Stomach (tissue), 9 donors: Measurements from ENCODE around the gene COTL1. TPM values are rescaled to one million over a fixed set of nuclear protein-coding genes. Genes with fewer than 3 reads are reported as not detected.

Experiments
- DNase-seq, 2 donors: peaks; one replicate each; pipeline versions ENCODE4 v3.0.0 to v3.0.0-alpha.2; 2013 to 2019
- H3K27ac ChIP-seq, 5 donors: fragments of 200-600 bp in 4 of 5; sonication (generic) in 4 of 5; one replicate each; pipeline ENCODE4 v1.5.1; 2013 to 2019; ENCODE audit warnings: mild to moderate bottlenecking in 1 of 5, moderate library complexity in 1 of 5
- H3K27me3 ChIP-seq, 3 donors: fragments of 200-600 bp; sonication (generic); one replicate each; pipeline ENCODE4 v1.5.1; 2017 to 2019; ENCODE audit warnings: mixed run types in 1 of 3
- H3K36me3 ChIP-seq, 4 donors: fragments of 200-600 bp; sonication (generic); 1 replicate in 3 of 4; 2 replicates in 1 of 4; pipeline ENCODE4 v1.5.1; 2016 to 2019
- H3K4me1 ChIP-seq, 4 donors: fragments of 200-600 bp; sonication (generic); one replicate each; pipeline ENCODE4 v1.5.1; 2016 to 2019
- H3K4me3 ChIP-seq, 4 donors: fragments of 200-600 bp; sonication (generic) in 3 of 4; one replicate each; pipeline ENCODE4 v1.5.1; 2016 to 2019; ENCODE audit warnings: mild to moderate bottlenecking in 1 of 4
- H3K9me3 ChIP-seq, 4 donors: fragments of 200-600 bp; sonication (generic); one replicate each; pipeline ENCODE4 v1.5.1; 2016 to 2019
- EP300 ChIP-seq: sonication (generic); formaldehyde crosslinking; IDR thresholded peaks from one replicate; pipeline ENCODE4 v1.6.1; 2017; ENCODE audit warnings: antibody characterized with exemption
- POLR2A ChIP-seq, 4 donors: fragments of 450-650 bp; IDR thresholded peaks; one replicate each; pipeline ENCODE4 v1.6.1; 2016; ENCODE audit warnings: antibody characterized with exemption in 4 of 4, control low read depth in 2 of 4, mild to moderate bottlenecking in 1 of 4, moderate library complexity in 1 of 4
- POLR2AphosphoS5 ChIP-seq, 3 donors: sonication (generic); formaldehyde crosslinking; IDR thresholded peaks; one replicate each; pipeline ENCODE4 v1.6.1; 2016; ENCODE audit warnings: antibody characterized with exemption in 3 of 3
- WGBS, 5 donors: extraction: QIAGEN DNeasy Blood & Tissue Kit in 3 of 5; methylation state at CpG; one replicate each; pipeline versions ENCODE4 v1.1.5 to v1.1.7; 2013 to 2018; 5-methylcytosine and 5-hydroxymethylcytosine counted together
- intact Hi-C: fragments of 100-400 bp; cut with DNase I; formaldehyde crosslinking; loops from one replicate; pipeline ENCODE4 v1.15.1; 2023; ENCODE audit warnings: low total_unique reads
- polyA plus RNA-seq, 3 donors: library from polyadenylated mRNA; stranded (reverse); fragments of 200-250 nt; gene quantifications; one replicate each; pipeline ENCODE4 v1.2.3, GENCODE V29; 2013
- total RNA-seq, 5 donors: library from RNA; depleted of rRNA; stranded (reverse); fragments of >200 nt; gene quantifications; one replicate each; pipeline versions ENCODE4 v1.1.0 to v1.2.3, GENCODE V29; 2014 to 2016
- TF ChIP-seq, protein P1 (sequence below), 7 experiments: fragments of 450-650 bp in 4 of 7; fragments of 200-600 bp in 3 of 7; sonication (generic) in 3 of 7; IDR thresholded peaks; one replicate each; pipeline ENCODE4 v1.5.1; 2016 to 2019; ENCODE audit warnings: antibody characterized with exemption in 7 of 7, control low read depth in 2 of 7, mild to moderate bottlenecking in 1 of 7
- donor health status: healthy with polysubstance abuse.
- donor health status: Bipolar disorder and iron deficiency.
- donor health status: healthy.

The COTL1 gene
- total and polyA plus RNA-seq, 8 donors = 40.3 to 187 (median 177) TPM

DNA sequence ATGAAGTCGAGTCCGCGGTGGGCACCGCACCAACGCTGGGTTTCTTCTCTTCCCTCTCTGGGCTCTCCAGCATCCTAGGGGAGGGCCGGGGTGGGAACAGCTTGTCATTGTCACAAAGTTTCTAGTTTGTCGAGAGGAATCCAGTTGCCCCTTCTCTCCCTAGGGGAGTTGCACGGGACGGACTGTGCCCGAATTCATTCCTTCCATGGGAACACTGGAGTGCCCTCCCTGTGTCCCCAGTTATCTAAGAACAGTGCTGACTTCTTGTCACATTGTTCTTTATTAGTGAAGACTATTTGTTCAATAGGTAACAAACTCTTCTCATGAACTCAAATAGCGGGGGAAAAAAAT is 31.6 kb upstream of the COTL1 start:
- Histone ChIP-seq H3K27ac (peak overlapping the region; percentile 79 to 97 (median 89)), H3K4me1 (peaks cover 14 to 33% (median 28%) of the 10 kb centered on the region in 4 donors), H3K4me3 (peak overlapping the region; percentile 71 to 83 (median 77)), H3K27me3 (no peaks in the 10 kb centered on the region), H3K9me3 (no peaks in the 10 kb centered on the region), H3K36me3 (peaks cover 16 to 40% (median 38%) of the 10 kb centered on the region in 4 donors)
- no peak for DNase-seq
- 33 to 51% (median 35%) methylated on average over 10 to 11 of the region's 11 CpGs for WGBS, 5 donors
- intact Hi-C loops = no loop called here
- TF ChIP-seq, protein P1, sequence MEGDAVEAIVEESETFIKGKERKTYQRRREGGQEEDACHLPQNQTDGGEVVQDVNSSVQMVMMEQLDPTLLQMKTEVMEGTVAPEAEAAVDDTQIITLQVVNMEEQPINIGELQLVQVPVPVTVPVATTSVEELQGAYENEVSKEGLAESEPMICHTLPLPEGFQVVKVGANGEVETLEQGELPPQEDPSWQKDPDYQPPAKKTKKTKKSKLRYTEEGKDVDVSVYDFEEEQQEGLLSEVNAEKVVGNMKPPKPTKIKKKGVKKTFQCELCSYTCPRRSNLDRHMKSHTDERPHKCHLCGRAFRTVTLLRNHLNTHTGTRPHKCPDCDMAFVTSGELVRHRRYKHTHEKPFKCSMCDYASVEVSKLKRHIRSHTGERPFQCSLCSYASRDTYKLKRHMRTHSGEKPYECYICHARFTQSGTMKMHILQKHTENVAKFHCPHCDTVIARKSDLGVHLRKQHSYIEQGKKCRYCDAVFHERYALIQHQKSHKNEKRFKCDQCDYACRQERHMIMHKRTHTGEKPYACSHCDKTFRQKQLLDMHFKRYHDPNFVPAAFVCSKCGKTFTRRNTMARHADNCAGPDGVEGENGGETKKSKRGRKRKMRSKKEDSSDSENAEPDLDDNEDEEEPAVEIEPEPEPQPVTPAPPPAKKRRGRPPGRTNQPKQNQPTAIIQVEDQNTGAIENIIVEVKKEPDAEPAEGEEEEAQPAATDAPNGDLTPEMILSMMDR (IDR thresholded peaks at IDR 0.05) = no peak
- no peak for TF ChIP-seq POLR2A (IDR thresholded peaks at IDR 0.05)
- TF ChIP-seq EP300 = no peak
- no peak for TF ChIP-seq POLR2AphosphoS5 (IDR thresholded peaks at IDR 0.05)

DNA sequence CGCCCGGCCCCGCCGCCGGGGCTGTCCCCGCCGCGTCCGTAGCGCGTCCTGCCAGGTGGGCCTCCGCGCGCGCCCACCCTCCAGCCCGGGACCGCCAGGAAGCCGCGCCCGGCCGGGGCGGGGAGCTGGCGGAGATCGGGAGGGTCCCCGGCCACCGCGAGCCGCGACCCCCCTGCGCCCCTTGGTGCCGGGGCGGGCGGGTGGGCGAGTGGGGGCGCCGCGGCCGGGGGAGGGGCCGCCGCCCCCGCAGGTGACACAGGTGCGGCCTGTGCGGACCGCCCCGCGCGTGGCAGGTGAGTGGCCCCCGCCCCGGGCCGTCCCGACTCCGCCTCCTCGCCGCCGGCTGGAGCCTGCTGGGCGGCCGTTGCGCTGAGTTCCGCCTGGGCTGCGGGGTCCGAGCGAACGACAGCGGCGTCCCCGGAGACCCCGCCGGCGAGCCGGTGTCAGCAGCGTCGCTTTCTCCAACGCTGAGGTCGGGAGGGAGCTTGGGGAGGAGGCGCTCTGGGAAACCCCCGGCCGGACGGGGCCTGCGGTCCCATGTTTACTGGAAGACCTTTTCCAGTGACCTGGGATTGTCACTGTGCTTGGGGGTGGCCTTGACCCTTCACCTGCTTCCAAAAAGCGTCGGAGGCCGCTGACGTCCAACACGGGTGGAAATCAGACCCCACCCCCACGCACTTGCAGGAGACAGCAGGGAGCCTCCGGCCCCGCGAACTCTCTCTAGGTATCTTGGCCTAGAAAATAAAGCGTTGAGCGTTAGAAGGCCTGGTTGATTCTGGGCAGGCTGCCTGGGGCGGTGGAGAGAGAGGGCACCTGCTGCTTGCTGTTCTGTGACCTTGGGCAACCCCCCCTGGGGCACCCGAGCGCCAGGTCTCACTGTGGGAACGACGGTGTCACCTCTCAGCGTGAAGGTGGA is 31.0 kb upstream of the COTL1 start:
- WGBS, 5 donors = 0 to 8% (median 3%) methylated on average over 8 to 96 of the region's 96 CpGs
- peak; percentile 68 to 84 for DNase-seq
- Histone ChIP-seq H3K4me3 (peak overlapping the region; percentile 71 to 83 (median 77)), H3K27ac (peak overlapping the region; percentile 79 to 97 (median 89)), H3K36me3 (peaks cover 11 to 34% (median 32%) of the 10 kb centered on the region in 4 donors), H3K9me3 (no peaks in the 10 kb centered on the region), H3K27me3 (no peaks in the 10 kb centered on the region), H3K4me1 (peaks cover 14 to 35% (median 29%) of the 10 kb centered on the region in 4 donors)
- TF ChIP-seq, protein P1 (IDR thresholded peaks at IDR 0.05) = no peak
- TF ChIP-seq POLR2A (IDR thresholded peaks at IDR 0.05) (no peak), POLR2AphosphoS5 (IDR thresholded peaks at IDR 0.05) (no peak), EP300 (no peak)
- intact Hi-C loops = no loop called here

DNA sequence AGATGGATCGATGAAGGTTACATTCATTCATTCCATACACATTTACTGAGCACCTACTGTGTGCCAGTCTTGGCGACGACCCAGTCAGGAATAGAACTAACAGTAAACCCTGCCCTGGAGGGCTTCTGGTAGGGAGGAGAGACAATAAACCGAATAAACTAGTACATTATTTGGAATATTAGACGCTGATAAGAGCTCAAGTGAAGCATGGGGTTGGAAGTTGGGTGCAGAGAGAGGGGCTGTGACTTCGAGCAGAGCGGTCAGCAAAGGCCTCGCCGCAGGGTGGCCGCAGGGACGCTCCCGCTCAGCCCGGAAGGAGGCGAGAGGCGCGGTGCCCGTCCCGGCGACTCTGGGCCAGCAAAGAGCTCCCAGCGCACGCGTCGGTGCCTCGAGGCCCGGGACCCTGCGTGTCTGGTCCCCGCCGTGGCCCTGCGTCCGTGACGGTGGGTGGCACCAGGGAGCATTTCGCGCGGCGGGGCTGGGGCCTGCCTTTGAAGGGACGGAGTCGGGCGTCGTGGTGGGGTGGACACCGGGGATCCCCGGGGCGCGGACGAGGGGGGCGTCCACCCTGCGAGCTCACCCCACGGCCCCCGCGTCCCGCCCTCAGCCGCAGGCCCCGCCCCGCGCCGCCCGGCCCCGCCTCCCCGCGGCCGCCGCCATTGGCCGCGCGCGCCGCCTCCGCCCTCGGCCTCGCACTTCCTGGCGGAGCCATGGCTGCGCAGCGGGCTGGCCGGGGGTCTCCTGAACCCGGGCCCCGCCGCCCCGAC is 30.1 kb upstream of the COTL1 start, which contains the start of gene KLHL36:
KLHL36 (plus strand) TSS at position 684 of the 767 bp plus-strand sequence. CDS start 2,357 bp downstream, outside the sequence.
- intact Hi-C loops = no loop called here
- TF ChIP-seq, protein P1 (IDR thresholded peaks at IDR 0.05) = no peak
- TF ChIP-seq POLR2AphosphoS5 (IDR thresholded peaks at IDR 0.05) = peak in 1 of 3 donors; percentile 21
- WGBS, 5 donors = 6 to 22% (median 7%) methylated on average over 18 to 77 of the region's 77 CpGs

DNA sequence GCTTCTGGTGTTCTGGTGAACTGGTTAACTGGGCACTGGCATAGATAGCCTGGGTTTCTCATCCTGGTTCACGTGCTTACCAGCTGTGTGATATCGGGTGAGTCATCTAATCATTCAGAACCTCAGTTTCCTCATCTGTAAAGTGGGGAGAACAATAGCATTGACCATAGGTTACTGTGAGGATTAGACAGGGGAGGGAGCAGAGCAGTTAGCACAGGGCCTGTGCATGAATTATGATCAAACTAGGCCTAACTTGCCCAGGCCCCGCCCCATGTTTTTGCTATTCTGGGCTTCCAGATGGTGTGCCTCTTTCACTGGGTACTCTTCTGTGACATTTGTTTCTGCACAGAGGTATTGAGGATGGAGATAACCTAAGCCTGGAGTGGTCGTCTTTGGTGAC is 25.8 kb upstream of the COTL1 start:
- H3K27me3 ChIP-seq = no peaks in the 10 kb centered on the region
- peak overlapping the region in 3 of 5 donors; percentile 2 to 74 (median 66) for H3K27ac ChIP-seq
- H3K9me3 ChIP-seq = no peaks in the 10 kb centered on the region
- no peak for DNase-seq
- TF ChIP-seq POLR2A (IDR thresholded peaks at IDR 0.05) (no peak), POLR2AphosphoS5 (IDR thresholded peaks at IDR 0.05) (no peak), EP300 (no peak)
- TF ChIP-seq, protein P1 (IDR thresholded peaks at IDR 0.05) = no peak
- H3K36me3 ChIP-seq = no peaks in the 10 kb centered on the region
- intact Hi-C loops = no loop called here
- H3K4me3 ChIP-seq = no peak overlapping the region
- WGBS, 5 donors = 70 to 83% (median 80%) methylated on average over 4 of the region's 4 CpGs
- H3K4me1 ChIP-seq = peaks cover 0 to 48% (median 27%) of the 10 kb centered on the region in 4 donors

More for the DNA sequence above, 30.1 kb upstream of the COTL1 start, which contains the start of gene KLHL36:
- Histone ChIP-seq H3K4me3 (peak within 1 kb of the TSS; percentile 71 to 83 (median 77)), H3K36me3 (peaks cover 6 to 26% (median 24%) of the 10 kb centered on the region in 4 donors), H3K27me3 (no peaks in the 10 kb centered on the region), H3K27ac (peak within 1 kb of the TSS; percentile 79 to 97 (median 89)), H3K4me1 (peaks cover 14 to 44% (median 37%) of the 10 kb centered on the region in 4 donors), H3K9me3 (no peaks in the 10 kb centered on the region)
- peak; percentile 66 to 84 for DNase-seq
